ENCODE data around the gene CGB1. TPM values are rescaled to one million over a fixed set of nuclear protein-coding genes. Genes with fewer than 3 reads are reported as not detected.

The CGB1 gene
- total RNA-seq, 1 experiment from 2014 or later = not detected

DNA sequence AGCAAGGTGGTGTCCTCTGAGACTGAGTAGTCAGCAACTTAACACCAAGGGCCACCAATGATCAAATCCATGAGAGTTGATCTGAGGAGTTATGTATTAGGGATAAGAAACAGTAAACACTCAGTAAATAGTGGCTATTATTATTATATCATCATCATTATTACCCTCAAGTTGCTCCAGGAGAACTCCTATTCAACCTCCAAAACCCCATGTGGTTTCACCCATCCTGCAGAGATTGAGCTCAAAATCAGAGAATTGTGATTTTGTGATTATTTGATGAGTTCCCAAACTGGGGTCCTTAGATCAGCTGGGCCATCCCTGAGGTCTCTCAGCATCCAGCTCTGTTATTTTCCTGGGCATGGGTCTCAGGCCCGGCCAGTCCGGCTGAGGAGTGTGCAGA, 24.3 kb upstream of the CGB1 start:
- Histone ChIP-seq H3K18ac (ENCODE audit: insufficient read length, low read depth, low read length) (no peak overlapping the region), H3K27me3 (ENCODE audit: insufficient read depth, low read length) (peaks cover 15% of the 10 kb centered on the region; the same call in 1 of the 2 replicates), H3K9me3 (ENCODE audit: control insufficient read depth, low read depth, low read length) (no peaks in the 10 kb centered on the region), H3K9ac (ENCODE audit: extremely low read depth, insufficient read length, low read length) (no peak overlapping the region), H2BK20ac (ENCODE audit: low read depth, low read length, poor library complexity, severe bottlenecking) (no peak overlapping the region), H3K4me2 (ENCODE audit: insufficient read depth, insufficient read length, low read length) (no peak overlapping the region), H2BK120ac (ENCODE audit: low read depth, low read length, poor library complexity, severe bottlenecking) (no peak overlapping the region), H3K23ac (ENCODE audit: insufficient read length, low read depth, low read length) (no peak overlapping the region), H2BK5ac (ENCODE audit: insufficient read length, low read length) (no peak overlapping the region), H3K27ac (ENCODE audit: insufficient read length, low read depth, low read length) (no peak overlapping the region), H2AFZ (ENCODE audit: low read length) (no peak overlapping the region), H3K79me2 (ENCODE audit: insufficient read depth, low read length) (no peaks in the 10 kb centered on the region), H4K91ac (ENCODE audit: insufficient read length, low read depth, low read length) (no peak overlapping the region), H3K14ac (ENCODE audit: insufficient read depth, low read length) (no peak overlapping the region), H4K20me1 (ENCODE audit: control insufficient read depth, insufficient read depth, insufficient read length) (no peaks in the 10 kb centered on the region), H3K23me2 (ENCODE audit: insufficient read length, low read depth, low read length, poor library complexity, severe bottlenecking) (peaks cover 12% of the 10 kb centered on the region), H2AK5ac (ENCODE audit: insufficient read length, low read length) (no peak overlapping the region), H3K79me1 (ENCODE audit: insufficient read depth, low read depth, low read length, poor library complexity, severe bottlenecking) (no peaks in the 10 kb centered on the region), H4K5ac (ENCODE audit: insufficient read length, low read depth, low read length) (no peak overlapping the region), H3K56ac (ENCODE audit: insufficient read length, low read depth, low read length) (no peak overlapping the region), H2BK12ac (ENCODE audit: insufficient read length, low read depth, low read length) (no peak overlapping the region), H3T11ph (ENCODE audit: low read length) (no peak overlapping the region), H3K4me1 (ENCODE audit: insufficient read depth, low read length) (peaks cover 2% of the 10 kb centered on the region; the same call in 1 of the 2 replicates), H2BK15ac (ENCODE audit: low read depth, low read length) (no peak overlapping the region), H3K4ac (ENCODE audit: low read depth, low read length) (no peak overlapping the region), H4K8ac (replicated peaks; ENCODE audit: insufficient read length, low read depth, low read length) (no peak overlapping the region)
- DNase-seq = no peak
- TF ChIP-seq, protein P1, sequence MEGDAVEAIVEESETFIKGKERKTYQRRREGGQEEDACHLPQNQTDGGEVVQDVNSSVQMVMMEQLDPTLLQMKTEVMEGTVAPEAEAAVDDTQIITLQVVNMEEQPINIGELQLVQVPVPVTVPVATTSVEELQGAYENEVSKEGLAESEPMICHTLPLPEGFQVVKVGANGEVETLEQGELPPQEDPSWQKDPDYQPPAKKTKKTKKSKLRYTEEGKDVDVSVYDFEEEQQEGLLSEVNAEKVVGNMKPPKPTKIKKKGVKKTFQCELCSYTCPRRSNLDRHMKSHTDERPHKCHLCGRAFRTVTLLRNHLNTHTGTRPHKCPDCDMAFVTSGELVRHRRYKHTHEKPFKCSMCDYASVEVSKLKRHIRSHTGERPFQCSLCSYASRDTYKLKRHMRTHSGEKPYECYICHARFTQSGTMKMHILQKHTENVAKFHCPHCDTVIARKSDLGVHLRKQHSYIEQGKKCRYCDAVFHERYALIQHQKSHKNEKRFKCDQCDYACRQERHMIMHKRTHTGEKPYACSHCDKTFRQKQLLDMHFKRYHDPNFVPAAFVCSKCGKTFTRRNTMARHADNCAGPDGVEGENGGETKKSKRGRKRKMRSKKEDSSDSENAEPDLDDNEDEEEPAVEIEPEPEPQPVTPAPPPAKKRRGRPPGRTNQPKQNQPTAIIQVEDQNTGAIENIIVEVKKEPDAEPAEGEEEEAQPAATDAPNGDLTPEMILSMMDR (conservative IDR thresholded peaks at IDR 0.05) = no peak
- H3K27ac Mint-ChIP-seq = no peak overlapping the region
- H3K9me3 Mint-ChIP-seq = peaks cover 0 to 2% of the 10 kb centered on the region in 2 experiments; a peak in 1 of 5 replicates
- WGBS (ENCODE audit: extremely low coverage, insufficient read length, low lambda C conversion rate) = no CpG with 5 or more reads among the region's 2 CpGs
- H3K27me3 Mint-ChIP-seq (ENCODE audit: low read depth) = peaks cover 76% of the 10 kb centered on the region
- no peak overlapping the region for H3K4me3 Mint-ChIP-seq
- H3K4me1 Mint-ChIP-seq = peaks cover 35 to 45% of the 10 kb centered on the region in 2 experiments
- H3K36me3 Mint-ChIP-seq (ENCODE audit: insufficient read depth in 1 of 3, low read depth in 3 of 3) = no peaks in the 10 kb centered on the region; a peak in 1 of 7 replicates

All from H9 (cell line).